Lung (tissue), 5 donors: Measurements from ENCODE around the gene TLL1. TPM values are rescaled to one million over a fixed set of nuclear protein-coding genes. Genes with fewer than 3 reads are reported as not detected.

Experiments
- polyA plus RNA-seq, 2 donors: library from polyadenylated mRNA; stranded (reverse); fragments of 200-250 nt; gene quantifications; one replicate each; pipeline ENCODE4 v1.2.1, GENCODE V29; 2013
- small RNA-seq: library from RNA; depleted of rRNA; stranded (forward); fragments of <200 nt; gene quantifications from one replicate; pipeline ENCODE3, GENCODE V24; 2014; ENCODE audit warnings: low replicate concordance
- total RNA-seq, 2 donors: library from RNA; depleted of rRNA in 1 of 2; stranded (reverse); fragments of >200 nt in 1 of 2; gene quantifications; one replicate each; pipeline ENCODE4 v1.2.1, GENCODE V29; 2014 to 2021
- donor health status: Bipolar disorder and iron deficiency.
- donor health status: healthy.
- donor health status: DM: yes; HTN: yes; CAD: no.

Gene TLL1
- total and polyA plus RNA-seq, 4 donors, result 0.93 to 5.7 (median 1.9) TPM

Small RNAs within 50 kb of the gene (small RNA-seq; reads per million reads assigned to genes)
- gene RNA5SP170, result not detected
